ENCODE results near the gene MIEF1. TPM values are rescaled to one million over a fixed set of nuclear protein-coding genes. Genes with fewer than 3 reads are reported as not detected.

Gene MIEF1
- total and polyA plus RNA-seq, 2 of the 8 experiments (the other 6 are each of a cell fraction or from before 2014, with no cell fraction given): 16.8 to 32.7 TPM

- Histone ChIP-seq H4K91ac (replicated peaks; ENCODE audit: insufficient read length, low read length) (peak overlapping the region; percentile 59), H3K4me2 (ENCODE audit: insufficient read depth in 1 of 2, low read depth in 2 of 2, low read length in 2 of 2) (peak overlapping the region in 1 of 2 experiments; percentile 74; a peak in 1 of 4 replicates), H3K79me2 (ENCODE audit: control insufficient read depth in 1 of 2, insufficient read depth in 2 of 2, low read length in 2 of 2) (peaks cover 0 to 13% of the 10 kb centered on the region in 2 experiments; a peak in 2 of 4 replicates), H2BK20ac (ENCODE audit: low read length) (peak overlapping the region; percentile 34; the same call in 1 of the 2 replicates), H3K9me3 (ENCODE audit: insufficient read depth in 2 of 2, low read depth in 1 of 2, low read length in 1 of 2) (no peaks in the 10 kb centered on the region), H3K36me3 (ENCODE audit: control insufficient read depth in 2 of 4, insufficient read depth in 4 of 4, low read length in 3 of 4) (peaks cover 0 to 2% (median 0%) of the 10 kb centered on the region in 4 experiments; a peak in 1 of 8 replicates), H2BK5ac (ENCODE audit: low read depth, low read length) (peak overlapping the region; percentile 40; the same call in 1 of the 2 replicates), H3K18ac (ENCODE audit: extremely low read depth, low read length) (peak overlapping the region; percentile 36; the same call in 1 of the 2 replicates), H2BK15ac (ENCODE audit: low read length) (peak overlapping the region; percentile 50; the same call in 1 of the 2 replicates), H4K8ac (ENCODE audit: extremely low read depth, insufficient read depth, low read length) (no peak overlapping the region), H2AFZ (ENCODE audit: low read length) (no peak overlapping the region), H4K5ac (ENCODE audit: insufficient read length, low read depth, low read length) (no peak overlapping the region), H3K23me2 (ENCODE audit: low read depth, low read length) (peaks cover 8% of the 10 kb centered on the region), H4K20me1 (replicated peaks in 1 of 2; ENCODE audit: control insufficient read depth in 1 of 2, insufficient read depth in 2 of 2, low read length in 2 of 2) (peaks cover 2 to 8% of the 10 kb centered on the region in 2 experiments), H3K9ac (replicated peaks in 1 of 4; ENCODE audit: extremely low read depth in 1 of 4, low read depth in 3 of 4, low read length in 3 of 4) (no peak overlapping the region), H3K23ac (ENCODE audit: insufficient read length) (no peak overlapping the region), H2BK12ac (ENCODE audit: low read depth, low read length) (peak overlapping the region; percentile 13; the same call in 1 of the 2 replicates), H3K27ac (ENCODE audit: low read depth, low read length) (no peak overlapping the region), H3K4ac (replicated peaks; ENCODE audit: insufficient read length, low read depth, low read length) (peak overlapping the region; percentile 82), H3K4me1 (replicated peaks in 1 of 4; ENCODE audit: control insufficient read depth in 3 of 4, insufficient read depth in 4 of 4, low read length in 3 of 4) (peaks cover 13 to 41% (median 26%) of the 10 kb centered on the region in 4 experiments), H3K27me3 (replicated peaks in 1 of 4; ENCODE audit: control insufficient read depth in 3 of 4, extremely low read depth in 1 of 4, insufficient read depth in 3 of 4, low read length in 3 of 4) (no peaks in the 10 kb centered on the region), H2AK5ac (ENCODE audit: low read depth, low read length) (no peak overlapping the region), H3K4me3 (ENCODE audit: extremely low read depth in 1 of 4, insufficient read depth in 2 of 4, low read depth in 3 of 4, low read length in 4 of 4) (no peak overlapping the region), H3K56ac (replicated peaks; ENCODE audit: insufficient read length, low read depth, low read length) (no peak overlapping the region), H3K14ac (ENCODE audit: insufficient read length) (no peak overlapping the region), H2BK120ac (replicated peaks; ENCODE audit: low read depth, low read length) (no peak overlapping the region), H3K79me1 (ENCODE audit: low read depth, low read length) (no peaks in the 10 kb centered on the region)
- 91% methylated on average over 15 of the region's 15 CpGs; no CpG with 5 or more reads in 1 of the 2 experiments for WGBS, 2 experiments (ENCODE audit: extremely low coverage in 1 of 2, insufficient coverage in 1 of 2, insufficient read length in 1 of 2, insufficient replicate concordance in 2 of 2, low coverage in 1 of 2, low lambda C conversion rate in 2 of 2, missing lambda C conversion rate in 1 of 2)
- POLR2A ChIA-PET (ENCODE audit: partially characterized antibody): interaction anchor here (1.0 to 3.6 kb wide), 5 partner anchors 13 to 216 kb away, joined by 3 to 61 read pairs (median 4); partner anchors contain the start of genes ATF4 and RPL3
- FAIRE-seq: no peak
- DNase-seq (ENCODE audit: low read depth in 1 of 2, low spot score in 2 of 2): no peak
- CTCF ChIA-PET (ENCODE audit: partially characterized antibody): interaction anchor here (0.8 to 21.9 kb wide), 32 partner anchors 11 to 501 kb away, joined by 3 to 361 read pairs (median 5); partner anchors contain the start of gene MIEF1
- no peak for TF ChIP-seq RBBP5 (IDR thresholded peaks at IDR 0.05; ENCODE audit: borderline replicate concordance, low read depth, low read length)
- no peak for TF ChIP-seq EP300 (IDR thresholded peaks at IDR 0.05; ENCODE audit: borderline replicate concordance in 1 of 2, low read depth in 2 of 2, low read length in 2 of 2)
- TF ChIP-seq TAF1 (IDR thresholded peaks at IDR 0.05; ENCODE audit: low read depth, low read length): no peak
- no peak for TF ChIP-seq CBX5 (IDR thresholded peaks at IDR 0.05; ENCODE audit: low read depth, low read length)
- TF ChIP-seq GTF2F1 (IDR thresholded peaks at IDR 0.05; ENCODE audit: borderline replicate concordance, low read depth, low read length): no peak
- no peak for TF ChIP-seq MAFK (IDR thresholded peaks at IDR 0.05; ENCODE audit: low read depth, low read length)
- TF ChIP-seq SP2 (IDR thresholded peaks at IDR 0.05; ENCODE audit: low read length): no peak
- no peak for TF ChIP-seq SIN3A (conservative IDR thresholded peaks at IDR 0.05 in 1 of 2, IDR thresholded peaks at IDR 0.05 in 1 of 2; ENCODE audit: low read depth in 1 of 2, low read length in 2 of 2)
- TF ChIP-seq POLR2A (IDR thresholded peaks at IDR 0.05; ENCODE audit: control extremely low read depth in 1 of 2, low read depth in 2 of 2, low read length in 2 of 2): no peak
- no peak for TF ChIP-seq CHD1 (IDR thresholded peaks at IDR 0.05; ENCODE audit: low read depth, low read length)
- no peak for TF ChIP-seq MAX (IDR thresholded peaks at IDR 0.05)
- no peak for TF ChIP-seq ASH2L (IDR thresholded peaks at IDR 0.05; ENCODE audit: low read length)
Observed at GRCh38 chr22:39535831-39536449, 33.9 kb downstream of the MIEF1 start.
